ENCODE measurements around the gene HOXC5.

Gene HOXC5

GRCh38 chr12:54049108-54049507 lies 16.3 kb downstream of the HOXC5 start:
- no peak for DNase-seq

- no peak for DNase-seq
Measured at GRCh38 chr12:54050482-54050810, 17.6 kb downstream of the HOXC5 start.

GRCh38 chr12:54051026-54051842 lies 18.4 kb downstream of the HOXC5 start:
- peak; percentile 77 for DNase-seq

- peak; percentile 77 for DNase-seq
Measured at GRCh38 chr12:54051874-54052437, 19.1 kb downstream of the HOXC5 start.

- peak; percentile 76 for DNase-seq
Measured at GRCh38 chr12:54052438-54053002, 19.7 kb downstream of the HOXC5 start.

GRCh38 chr12:54053003-54053750 lies 20.3 kb downstream of the HOXC5 start:
- peak; percentile 56 for DNase-seq

GRCh38 chr12:54053751-54054741 lies 21.2 kb downstream of the HOXC5 start, which contains the start of gene HOXC4:
HOXC4 (plus strand) TSS chr12:54053835; CDS start chr12:54053923, 88 bp downstream.
- peak; percentile 87 for DNase-seq

GRCh38 chr12:54054742-54055194 lies 21.9 kb downstream of the HOXC5 start:
- DNase-seq = no peak

GRCh38 chr12:54055552-54055951 lies 22.7 kb downstream of the HOXC5 start:
- no peak for DNase-seq

- DNase-seq = no peak
Measured at GRCh38 chr12:54056110-54056509, 23.3 kb downstream of the HOXC5 start.

- DNase-seq = no peak
Measured at GRCh38 chr12:54058128-54058768, 25.4 kb downstream of the HOXC5 start.

- DNase-seq = peak; percentile 58
Measured at GRCh38 chr12:54059668-54060067, 26.8 kb downstream of the HOXC5 start.

- no peak for DNase-seq
Measured at GRCh38 chr12:54060174-54060974, 27.5 kb downstream of the HOXC5 start.

- DNase-seq = peak; percentile 72
Measured at GRCh38 chr12:54060975-54061778, 28.3 kb downstream of the HOXC5 start.

- DNase-seq = no peak
Measured at GRCh38 chr12:54065677-54066076, 32.8 kb downstream of the HOXC5 start.

- no peak for DNase-seq
Measured at GRCh38 chr12:54066408-54066807, 33.6 kb downstream of the HOXC5 start.

- peak; percentile 51 for DNase-seq
Measured at GRCh38 chr12:54068418-54069070, 35.7 kb downstream of the HOXC5 start.

- no peak for DNase-seq
Measured at GRCh38 chr12:54071942-54072341, 39.1 kb downstream of the HOXC5 start.

GRCh38 chr12:54074308-54074707 lies 41.5 kb downstream of the HOXC5 start:
- no peak for DNase-seq
